Smooth muscle cell of the pulmonary artery (primary cell): ENCODE data around the gene SVBP. TPM values are rescaled to one million over a fixed set of nuclear protein-coding genes. Genes with fewer than 3 reads are reported as not detected.

Experiments used
- total RNA-seq: library from RNA; depleted of rRNA; stranded (reverse); fragments of >200 nt; gene quantifications from 2 replicates; pipeline ENCODE4 v1.2.3, GENCODE V29; 2014

SVBP gene, protein sequence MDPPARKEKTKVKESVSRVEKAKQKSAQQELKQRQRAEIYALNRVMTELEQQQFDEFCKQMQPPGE
- total RNA-seq: 5.9 and 8.3 TPM in 2 replicates

GRCh38 chr1:42816585-42817439 is at the start of gene SVBP, which contains the start of gene ERMAP:
TSS of gene SVBP (minus strand) at chr1:42817397. CDS start at chr1:42816544, 853 bp downstream.
TSS of gene ERMAP (plus strand) at chr1:42817122. CDS start at chr1:42830449, 13,327 bp downstream.

DNA sequence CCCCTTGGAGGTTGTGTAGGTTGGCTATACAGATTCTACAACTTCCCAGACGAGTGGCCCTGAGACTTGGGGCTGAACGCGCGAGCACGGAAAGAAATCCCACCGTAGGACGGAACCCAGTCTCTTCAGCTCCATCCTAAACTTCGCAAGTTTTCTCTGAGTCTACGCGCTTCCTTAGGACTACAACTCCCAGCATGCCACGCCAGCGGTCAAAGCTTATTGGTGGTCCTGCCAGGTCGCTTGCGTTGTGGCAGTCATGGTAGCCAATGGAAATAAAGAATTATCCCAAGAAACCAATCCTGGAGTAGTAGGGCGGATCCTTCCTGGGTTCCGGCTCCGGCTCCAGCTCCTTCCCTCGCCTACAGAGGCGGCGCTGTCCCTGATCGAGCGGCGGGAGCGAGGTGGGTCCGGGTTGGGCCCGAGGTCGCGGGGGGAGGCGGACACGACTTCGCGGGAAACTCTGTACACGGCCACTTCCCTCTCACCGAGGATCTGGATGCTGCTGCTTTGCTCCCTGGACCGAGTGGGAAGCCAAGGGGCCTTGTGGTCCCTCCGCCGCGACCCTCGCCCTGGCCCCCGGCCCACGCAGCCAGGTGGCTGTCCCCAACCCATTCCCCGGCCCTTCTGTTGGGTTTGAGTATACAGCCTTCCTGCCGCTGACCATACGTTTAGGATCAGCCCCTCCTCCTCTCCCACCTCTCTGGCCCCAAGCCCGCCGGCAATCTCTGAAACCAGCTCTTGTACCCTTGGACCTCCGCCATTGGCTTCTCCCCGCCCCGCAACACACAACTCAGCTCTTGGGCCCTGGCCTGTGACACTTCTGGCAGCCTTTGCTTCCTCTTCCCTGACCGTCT is 29.3 kb upstream of the SVBP start, which contains the start of gene ZNF691:
Gene ZNF691, plus strand, starts transcription at position 357 of the 854 bp plus-strand sequence. CDS start 3,046 bp downstream, outside the sequence.

GRCh38 chr1:42784946-42785693 is 32.1 kb downstream of the SVBP start, which contains the start of gene TMEM269:
TSS of gene TMEM269 (plus strand) at chr1:42784991. CDS start at chr1:42789894, 4,903 bp downstream.

DNA sequence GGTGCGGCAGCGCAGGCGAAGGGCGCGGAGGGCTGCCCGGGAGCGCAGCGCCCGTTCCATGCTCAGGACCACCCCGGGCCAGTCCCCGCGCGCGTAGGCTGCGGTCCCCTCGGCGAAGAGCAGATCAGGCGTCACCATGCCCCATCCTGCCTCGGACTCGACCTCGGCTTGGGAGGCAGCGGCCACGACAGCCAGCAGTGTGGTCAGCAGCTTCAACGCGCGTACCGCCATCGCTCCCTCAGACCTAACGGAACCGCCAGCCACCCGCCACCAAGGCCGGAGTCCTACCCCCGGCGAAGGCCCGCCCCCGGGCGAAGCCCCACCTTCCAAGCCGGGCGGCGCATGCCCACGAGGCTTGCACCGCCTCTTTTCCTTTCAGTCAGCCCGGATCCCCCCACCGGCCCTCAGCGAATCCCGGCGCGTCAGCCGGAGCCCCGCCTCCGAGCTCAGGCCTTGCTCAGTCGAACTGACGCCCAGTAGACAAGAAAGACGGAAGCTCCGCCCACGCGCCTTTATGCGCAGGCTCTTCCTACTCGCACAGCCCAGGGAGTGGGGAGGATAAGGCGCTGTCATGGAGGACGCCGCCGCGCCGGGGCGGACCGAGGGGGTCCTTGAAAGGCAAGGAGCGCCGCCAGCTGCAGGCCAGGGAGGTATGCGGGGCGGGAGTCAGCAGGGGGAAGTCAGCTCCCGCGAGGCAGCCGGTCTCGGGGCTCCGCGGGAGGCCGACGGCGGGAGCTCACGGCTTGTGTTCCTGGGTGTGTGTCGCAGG is 50.3 kb downstream of the SVBP start, which contains the start of the genes C1orf50 and P3H1:
Gene C1orf50, plus strand, starts transcription at position 509 of the 769 bp plus-strand sequence. Its CDS starts 63 bp downstream, at position 572.
Gene P3H1, minus strand, starts transcription at position 288 of the 769 bp plus-strand sequence. Its CDS starts 57 bp downstream, at position 231.

Other genes starting within 250 kb of the SVBP start
- 10.9 and 13.1 TPM in 2 replicates for gene PPIH, start 159.0 kb downstream of the SVBP start, total RNA-seq
- 566 and 628 TPM in 2 replicates for gene YBX1, start 135.0 kb downstream of the SVBP start, total RNA-seq
- not detected in 2 replicates for gene CLDN19, start 77.2 kb downstream of the SVBP start, total RNA-seq
- gene P3H1, start 50.4 kb downstream of the SVBP start, total RNA-seq: 198 and 210 TPM in 2 replicates
- 2.9 and 3.3 TPM in 2 replicates for gene C1orf50, start 50.1 kb downstream of the SVBP start, total RNA-seq
- 0.03 and 0.07 TPM in 2 replicates for gene TMEM269, start 32.4 kb downstream of the SVBP start, total RNA-seq
- gene ERMAP, start 275 bp downstream of the SVBP start, total RNA-seq: 12.1 and 16.0 TPM in 2 replicates
- 7.8 and 8.1 TPM in 2 replicates for gene ZNF691, start 29.2 kb upstream of the SVBP start, total RNA-seq
- gene SLC2A1, start 141.5 kb upstream of the SVBP start, total RNA-seq: 264 and 749 TPM in 2 replicates